Liver (tissue), 9 donors: ENCODE data around the gene CYB5D1. TPM values are rescaled to one million over a fixed set of nuclear protein-coding genes. Genes with fewer than 3 reads are reported as not detected.
"Not testable (repeated sequence)": the region's sequence is repeated elsewhere in the genome, so short reads cannot be mapped to it uniquely, and the experiment has no call there.

Experiments
- DNase-seq: peaks from one replicate; pipeline ENCODE4 v3.0.0-alpha.2; 2017; ENCODE audit warnings: low spot score
- H3K27ac ChIP-seq, 2 donors: one replicate each; pipeline ENCODE4 v1.7.0; 2013; ENCODE audit warnings: inconsistent platforms in 2 of 2, low read length in 2 of 2, control low read depth in 1 of 2, low read depth in 1 of 2, mild to moderate bottlenecking in 1 of 2
- H3K27me3 ChIP-seq, 4 donors: one replicate each; pipeline versions ENCODE4 v1.6.1 to v1.7.0; 2013; ENCODE audit warnings: low read length in 3 of 4, inconsistent platforms in 1 of 4, mild to moderate bottlenecking in 1 of 4, moderate library complexity in 1 of 4; ENCODE audit not compliant: control insufficient read depth in 4 of 4, insufficient read depth in 4 of 4
- H3K36me3 ChIP-seq, 4 donors: one replicate each; pipeline versions ENCODE4 v1.6.1 to v1.7.0; 2013; ENCODE audit warnings: low read length in 3 of 4, mild to moderate bottlenecking in 3 of 4, low read depth in 1 of 4, moderate library complexity in 1 of 4; ENCODE audit not compliant: control insufficient read depth in 4 of 4, insufficient read depth in 3 of 4
- H3K4me1 ChIP-seq, 4 donors: one replicate each; pipeline versions ENCODE4 v1.6.1 to v1.7.0; 2013; ENCODE audit warnings: low read length in 3 of 4, mild to moderate bottlenecking in 3 of 4, moderate library complexity in 1 of 4; ENCODE audit not compliant: control insufficient read depth in 4 of 4, insufficient read depth in 4 of 4
- H3K4me3 ChIP-seq, 3 donors: one replicate each; pipeline versions ENCODE4 v1.6.1 to v1.7.0; 2013; ENCODE audit warnings: low read length in 3 of 3, control low read depth in 1 of 3, low read depth in 1 of 3, mild to moderate bottlenecking in 1 of 3
- H3K9ac ChIP-seq, 2 donors: one replicate each; pipeline ENCODE4 v1.7.0; 2013; ENCODE audit warnings: low read length in 2 of 2, mild to moderate bottlenecking in 2 of 2, moderate library complexity in 2 of 2, control low read depth in 1 of 2, low read depth in 1 of 2
- H3K9me3 ChIP-seq, 4 donors: one replicate each; pipeline versions ENCODE4 v1.6.1 to v1.7.0; 2013; ENCODE audit warnings: low read length in 3 of 4; ENCODE audit not compliant: control insufficient read depth in 4 of 4
- EGR1 ChIP-seq, 2 donors: IDR thresholded peaks; 2 replicates each; pipeline ENCODE4 v1.6.1; 2016 to 2018; ENCODE audit warnings: antibody characterized with exemption in 2 of 2, low read depth in 2 of 2
- FOXA1 ChIP-seq: IDR thresholded peaks from 2 replicates; pipeline ENCODE4 v1.6.1; 2016; ENCODE audit warnings: antibody characterized with exemption
- FOXA2 ChIP-seq: IDR thresholded peaks from 2 replicates; pipeline ENCODE4 v1.6.1; 2016; ENCODE audit warnings: antibody characterized with exemption
- GABPA ChIP-seq, 2 donors: IDR thresholded peaks in 1 of 2; conservative IDR thresholded peaks in 1 of 2; 2 replicates each; pipeline ENCODE4 v1.6.1; 2016; ENCODE audit warnings: antibody characterized with exemption in 2 of 2, mild to moderate bottlenecking in 1 of 2, moderate library complexity in 1 of 2
- HNF4A ChIP-seq, 2 donors: conservative IDR thresholded peaks; 2 replicates each; pipeline ENCODE4 v1.6.1; 2016; ENCODE audit warnings: antibody characterized with exemption in 2 of 2, mild to moderate bottlenecking in 2 of 2
- HNF4G ChIP-seq: IDR thresholded peaks from 2 replicates; pipeline ENCODE4 v1.6.1; 2016; ENCODE audit warnings: antibody characterized with exemption
- JUND ChIP-seq, 2 donors: IDR thresholded peaks; 2 replicates each; pipeline ENCODE4 v1.6.1; 2016; ENCODE audit warnings: antibody characterized with exemption in 2 of 2
- NR2F2 ChIP-seq: IDR thresholded peaks from 2 replicates; pipeline ENCODE4 v1.6.1; 2016; ENCODE audit warnings: antibody characterized with exemption
- RAD21 ChIP-seq, 2 donors: IDR thresholded peaks; 2 replicates each; pipeline ENCODE4 v1.6.1; 2016; ENCODE audit warnings: antibody characterized with exemption in 2 of 2, mild to moderate bottlenecking in 2 of 2
- RXRA ChIP-seq, 2 donors: IDR thresholded peaks; 2 replicates each; pipeline ENCODE4 v1.6.1; 2017 to 2018; ENCODE audit warnings: antibody characterized with exemption in 2 of 2, mild to moderate bottlenecking in 1 of 2
- SP1 ChIP-seq: IDR thresholded peaks from 2 replicates; pipeline ENCODE4 v1.6.1; 2018; ENCODE audit warnings: antibody characterized with exemption, mild to moderate bottlenecking
- TAF1 ChIP-seq: conservative IDR thresholded peaks from 2 replicates; pipeline ENCODE4 v1.6.1; 2016; ENCODE audit warnings: antibody characterized with exemption, mild to moderate bottlenecking
- YY1 ChIP-seq: IDR thresholded peaks from 2 replicates; pipeline ENCODE4 v1.6.1; 2016; ENCODE audit warnings: antibody characterized with exemption, mild to moderate bottlenecking
- WGBS: extraction: QIAGEN DNeasy Blood & Tissue Kit; methylation state at CpG from one replicate; pipeline ENCODE4 v1.1.7; 2013; 5-methylcytosine and 5-hydroxymethylcytosine counted together
- polyA plus RNA-seq, 2 donors: library from polyadenylated mRNA; stranded (reverse) in 1 of 2; unstranded in 1 of 2; fragments of 200-250 nt in 1 of 2; fragments of >200 nt in 1 of 2; fragmentation: Nextera tagmentation in 1 of 2; extraction: Ambion mirVana in 1 of 2; gene quantifications; one replicate each; pipeline versions ENCODE4 v1.2.1 to v1.2.3, GENCODE V29; 2013 to 2015
- total RNA-seq, 2 donors: library from RNA; depleted of rRNA; stranded (reverse); fragments of >200 nt; gene quantifications; one replicate each; pipeline ENCODE4 v1.2.3, GENCODE V29; 2014
- TF ChIP-seq, protein P1 (sequence below): IDR thresholded peaks from 2 replicates; pipeline ENCODE4 v1.6.1; 2016; ENCODE audit warnings: antibody characterized with exemption
- TF ChIP-seq, protein P2 (sequence below): IDR thresholded peaks from 2 replicates; pipeline ENCODE4 v1.6.1; 2016; ENCODE audit warnings: antibody characterized with exemption, mild to moderate bottlenecking
- TF ChIP-seq, protein P3 (sequence below): fragments of 150-350 bp; IDR thresholded peaks from 2 replicates; pipeline ENCODE4 v1.5.1; 2017; ENCODE audit warnings: improper control_type of control experiment, low read depth, low read length; ENCODE audit not compliant: missing input control
- TF ChIP-seq, protein P4 (sequence below): IDR thresholded peaks from 2 replicates; pipeline ENCODE4 v1.6.1; 2016; ENCODE audit warnings: antibody characterized with exemption
- TF ChIP-seq, protein P5 (sequence below): IDR thresholded peaks from 2 replicates; pipeline ENCODE4 v1.6.1; 2016; ENCODE audit warnings: antibody characterized with exemption
- donor health status: healthy.
- donor health status: healthy.
- donor health status: healthy.
- donor health status: healthy.
- donor health status: healthy.

The CYB5D1 gene
- total and polyA plus RNA-seq, 4 donors, result 2.5 to 12.0 (median 6.6) TPM

DNA sequence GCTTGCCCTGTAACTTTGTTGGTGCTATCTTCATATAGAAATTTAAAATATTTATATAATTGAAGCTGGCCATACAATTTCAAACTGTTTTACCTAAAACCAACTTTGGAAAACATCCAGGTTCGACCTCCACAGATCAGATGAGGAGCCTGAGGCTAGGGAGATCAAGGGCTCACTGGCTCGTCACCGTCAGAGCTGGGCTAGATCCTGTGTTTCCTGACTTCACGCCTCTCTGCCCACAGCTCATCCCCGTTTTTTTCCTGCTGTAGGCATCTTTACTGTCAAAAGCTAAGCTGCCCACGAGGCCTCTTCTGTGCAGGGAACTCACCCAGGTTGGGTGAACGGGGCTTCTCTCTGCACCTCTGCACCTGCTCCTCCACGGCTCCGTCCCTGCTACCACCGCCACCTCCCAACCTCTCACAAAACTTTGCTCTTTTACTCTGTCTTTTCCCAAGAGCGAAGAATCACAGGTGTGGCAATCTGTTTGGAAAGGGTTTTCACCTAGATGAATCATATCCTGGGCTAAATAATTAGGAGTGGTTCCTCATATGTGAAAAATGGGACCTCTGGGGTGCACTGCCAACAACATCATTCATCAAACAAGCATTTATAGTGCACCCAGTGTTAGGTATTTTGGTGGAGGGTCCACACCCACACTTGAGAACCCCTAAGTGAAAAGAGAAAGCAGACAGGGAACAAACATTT, 48.6 kb upstream of the CYB5D1 start:
- no peak for TF ChIP-seq TAF1
- TF ChIP-seq SP1, result no peak
- TF ChIP-seq, protein P1, sequence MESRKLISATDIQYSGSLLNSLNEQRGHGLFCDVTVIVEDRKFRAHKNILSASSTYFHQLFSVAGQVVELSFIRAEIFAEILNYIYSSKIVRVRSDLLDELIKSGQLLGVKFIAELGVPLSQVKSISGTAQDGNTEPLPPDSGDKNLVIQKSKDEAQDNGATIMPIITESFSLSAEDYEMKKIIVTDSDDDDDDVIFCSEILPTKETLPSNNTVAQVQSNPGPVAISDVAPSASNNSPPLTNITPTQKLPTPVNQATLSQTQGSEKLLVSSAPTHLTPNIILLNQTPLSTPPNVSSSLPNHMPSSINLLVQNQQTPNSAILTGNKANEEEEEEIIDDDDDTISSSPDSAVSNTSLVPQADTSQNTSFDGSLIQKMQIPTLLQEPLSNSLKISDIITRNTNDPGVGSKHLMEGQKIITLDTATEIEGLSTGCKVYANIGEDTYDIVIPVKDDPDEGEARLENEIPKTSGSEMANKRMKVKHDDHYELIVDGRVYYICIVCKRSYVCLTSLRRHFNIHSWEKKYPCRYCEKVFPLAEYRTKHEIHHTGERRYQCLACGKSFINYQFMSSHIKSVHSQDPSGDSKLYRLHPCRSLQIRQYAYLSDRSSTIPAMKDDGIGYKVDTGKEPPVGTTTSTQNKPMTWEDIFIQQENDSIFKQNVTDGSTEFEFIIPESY, result no peak
- TF ChIP-seq HNF4A (conservative IDR thresholded peaks at IDR 0.05), result no peak
- no peak for TF ChIP-seq GABPA (IDR thresholded peaks at IDR 0.05 in 1 of 2, conservative IDR thresholded peaks at IDR 0.05 in 1 of 2)
- TF ChIP-seq RXRA (IDR thresholded peaks at IDR 0.05), result no peak
- TF ChIP-seq NR2F2, result no peak
- TF ChIP-seq, protein P2, sequence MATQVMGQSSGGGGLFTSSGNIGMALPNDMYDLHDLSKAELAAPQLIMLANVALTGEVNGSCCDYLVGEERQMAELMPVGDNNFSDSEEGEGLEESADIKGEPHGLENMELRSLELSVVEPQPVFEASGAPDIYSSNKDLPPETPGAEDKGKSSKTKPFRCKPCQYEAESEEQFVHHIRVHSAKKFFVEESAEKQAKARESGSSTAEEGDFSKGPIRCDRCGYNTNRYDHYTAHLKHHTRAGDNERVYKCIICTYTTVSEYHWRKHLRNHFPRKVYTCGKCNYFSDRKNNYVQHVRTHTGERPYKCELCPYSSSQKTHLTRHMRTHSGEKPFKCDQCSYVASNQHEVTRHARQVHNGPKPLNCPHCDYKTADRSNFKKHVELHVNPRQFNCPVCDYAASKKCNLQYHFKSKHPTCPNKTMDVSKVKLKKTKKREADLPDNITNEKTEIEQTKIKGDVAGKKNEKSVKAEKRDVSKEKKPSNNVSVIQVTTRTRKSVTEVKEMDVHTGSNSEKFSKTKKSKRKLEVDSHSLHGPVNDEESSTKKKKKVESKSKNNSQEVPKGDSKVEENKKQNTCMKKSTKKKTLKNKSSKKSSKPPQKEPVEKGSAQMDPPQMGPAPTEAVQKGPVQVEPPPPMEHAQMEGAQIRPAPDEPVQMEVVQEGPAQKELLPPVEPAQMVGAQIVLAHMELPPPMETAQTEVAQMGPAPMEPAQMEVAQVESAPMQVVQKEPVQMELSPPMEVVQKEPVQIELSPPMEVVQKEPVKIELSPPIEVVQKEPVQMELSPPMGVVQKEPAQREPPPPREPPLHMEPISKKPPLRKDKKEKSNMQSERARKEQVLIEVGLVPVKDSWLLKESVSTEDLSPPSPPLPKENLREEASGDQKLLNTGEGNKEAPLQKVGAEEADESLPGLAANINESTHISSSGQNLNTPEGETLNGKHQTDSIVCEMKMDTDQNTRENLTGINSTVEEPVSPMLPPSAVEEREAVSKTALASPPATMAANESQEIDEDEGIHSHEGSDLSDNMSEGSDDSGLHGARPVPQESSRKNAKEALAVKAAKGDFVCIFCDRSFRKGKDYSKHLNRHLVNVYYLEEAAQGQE, result no peak
- TF ChIP-seq FOXA1, result no peak
- TF ChIP-seq, protein P3, sequence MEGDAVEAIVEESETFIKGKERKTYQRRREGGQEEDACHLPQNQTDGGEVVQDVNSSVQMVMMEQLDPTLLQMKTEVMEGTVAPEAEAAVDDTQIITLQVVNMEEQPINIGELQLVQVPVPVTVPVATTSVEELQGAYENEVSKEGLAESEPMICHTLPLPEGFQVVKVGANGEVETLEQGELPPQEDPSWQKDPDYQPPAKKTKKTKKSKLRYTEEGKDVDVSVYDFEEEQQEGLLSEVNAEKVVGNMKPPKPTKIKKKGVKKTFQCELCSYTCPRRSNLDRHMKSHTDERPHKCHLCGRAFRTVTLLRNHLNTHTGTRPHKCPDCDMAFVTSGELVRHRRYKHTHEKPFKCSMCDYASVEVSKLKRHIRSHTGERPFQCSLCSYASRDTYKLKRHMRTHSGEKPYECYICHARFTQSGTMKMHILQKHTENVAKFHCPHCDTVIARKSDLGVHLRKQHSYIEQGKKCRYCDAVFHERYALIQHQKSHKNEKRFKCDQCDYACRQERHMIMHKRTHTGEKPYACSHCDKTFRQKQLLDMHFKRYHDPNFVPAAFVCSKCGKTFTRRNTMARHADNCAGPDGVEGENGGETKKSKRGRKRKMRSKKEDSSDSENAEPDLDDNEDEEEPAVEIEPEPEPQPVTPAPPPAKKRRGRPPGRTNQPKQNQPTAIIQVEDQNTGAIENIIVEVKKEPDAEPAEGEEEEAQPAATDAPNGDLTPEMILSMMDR, result no peak
- TF ChIP-seq, protein P4, sequence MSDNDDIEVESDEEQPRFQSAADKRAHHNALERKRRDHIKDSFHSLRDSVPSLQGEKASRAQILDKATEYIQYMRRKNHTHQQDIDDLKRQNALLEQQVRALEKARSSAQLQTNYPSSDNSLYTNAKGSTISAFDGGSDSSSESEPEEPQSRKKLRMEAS, result no peak
- TF ChIP-seq HNF4G, result no peak
- TF ChIP-seq, protein P5, sequence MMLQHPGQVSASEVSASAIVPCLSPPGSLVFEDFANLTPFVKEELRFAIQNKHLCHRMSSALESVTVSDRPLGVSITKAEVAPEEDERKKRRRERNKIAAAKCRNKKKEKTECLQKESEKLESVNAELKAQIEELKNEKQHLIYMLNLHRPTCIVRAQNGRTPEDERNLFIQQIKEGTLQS, result no peak
- TF ChIP-seq EGR1 (IDR thresholded peaks at IDR 0.05; ENCODE audit: low read depth in 2 of 2), result no peak
- no peak for TF ChIP-seq YY1
- no peak for TF ChIP-seq FOXA2
- no peak for TF ChIP-seq JUND (IDR thresholded peaks at IDR 0.05)
- no peak for TF ChIP-seq RAD21 (IDR thresholded peaks at IDR 0.05)
- Histone ChIP-seq H3K27me3 (peaks cover 0 to under 1% (median 0%) of the 10 kb centered on the region in 4 donors), H3K9ac (no peak overlapping the region), H3K27ac (no peak overlapping the region), H3K4me3 (no peak overlapping the region), H3K36me3 (no peaks in the 10 kb centered on the region), H3K9me3 (no peaks in the 10 kb centered on the region), H3K4me1 (no peaks in the 10 kb centered on the region)
- DNase-seq, result no peak
- 70% methylated on average over 11 of the region's 11 CpGs for WGBS

DNA sequence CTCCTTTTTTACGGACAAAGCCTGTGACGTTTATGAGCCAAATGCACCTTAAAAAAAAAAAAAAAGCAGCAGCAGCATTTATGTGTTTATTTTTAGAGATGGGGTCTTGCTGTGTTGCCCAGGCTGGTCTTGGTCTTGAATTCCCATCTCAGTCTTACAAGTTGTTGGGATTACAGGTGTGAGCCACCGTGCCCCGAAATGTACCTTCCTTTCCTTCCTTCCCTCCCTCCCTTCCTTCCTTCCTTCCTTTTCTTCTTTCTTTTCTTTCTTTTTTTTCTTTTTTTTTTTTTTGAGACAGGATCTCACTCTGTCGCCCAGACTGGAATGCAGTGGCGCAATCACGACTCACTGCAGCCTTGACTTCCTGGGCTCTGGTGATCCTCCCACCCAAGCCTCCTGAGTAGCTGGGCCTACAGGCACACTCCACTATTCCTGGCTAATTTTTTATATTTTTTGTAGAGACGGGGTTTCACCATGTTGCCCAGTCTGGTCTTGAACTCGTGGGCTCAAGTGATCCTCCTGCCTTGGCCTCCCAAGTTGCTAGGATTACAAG, 47.9 kb upstream of the CYB5D1 start:
- not testable (repeated sequence) for DNase-seq, H3K36me3 ChIP-seq, H3K9ac ChIP-seq, H3K4me3 ChIP-seq, H3K27me3 ChIP-seq, H3K9me3 ChIP-seq, H3K4me1 ChIP-seq, H3K27ac ChIP-seq
- 82% methylated on average over 9 of the region's 9 CpGs for WGBS
